Measurements from ENCODE around the gene C12orf54.
"Not testable (repeated sequence)": the region's sequence is repeated elsewhere in the genome, so short reads cannot be mapped to it uniquely, and the experiment has no call there.

Gene C12orf54

GRCh38 chr12:48482198-48482597 lies at the start of gene C12orf54:
Gene C12orf54 (plus strand): TSS chr12:48482498. CDS start chr12:48483297, 799 bp downstream.
- no peak for DNase-seq

GRCh38 chr12:48434016-48434415 lies 48.3 kb upstream of the C12orf54 start:
- not testable (repeated sequence) for DNase-seq

GRCh38 chr12:48441069-48441468 lies 41.2 kb upstream of the C12orf54 start:
- no peak for DNase-seq

- DNase-seq = no peak
Measured at GRCh38 chr12:48442179-48442847, 40.0 kb upstream of the C12orf54 start.

GRCh38 chr12:48445538-48445937 lies 36.8 kb upstream of the C12orf54 start:
- no peak for DNase-seq

- no peak for DNase-seq
Measured at GRCh38 chr12:48446161-48446776, 36.0 kb upstream of the C12orf54 start.

GRCh38 chr12:48447755-48448154 lies 34.5 kb upstream of the C12orf54 start:
- DNase-seq = no peak

- no peak for DNase-seq
Measured at GRCh38 chr12:48451372-48451771, 30.9 kb upstream of the C12orf54 start.

- not testable (repeated sequence) for DNase-seq
Measured at GRCh38 chr12:48452961-48453360, 29.3 kb upstream of the C12orf54 start.

- no peak for DNase-seq
Measured at GRCh38 chr12:48454667-48455066, 27.6 kb upstream of the C12orf54 start.

- DNase-seq = no peak
Measured at GRCh38 chr12:48455116-48455515, 27.2 kb upstream of the C12orf54 start.

GRCh38 chr12:48459259-48459658 lies 23.0 kb upstream of the C12orf54 start:
- DNase-seq = no peak

- not testable (repeated sequence) for DNase-seq
Measured at GRCh38 chr12:48469027-48469426, 13.3 kb upstream of the C12orf54 start.

GRCh38 chr12:48472259-48472658 lies 10.0 kb upstream of the C12orf54 start, which contains the start of gene ANP32D:
Gene ANP32D (plus strand): TSS chr12:48472559. CDS start chr12:48472665, 106 bp downstream.
- DNase-seq = no peak

GRCh38 chr12:48473061-48473460 lies 9.2 kb upstream of the C12orf54 start:
- no peak for DNase-seq

GRCh38 chr12:48474497-48474896 lies 7.8 kb upstream of the C12orf54 start:
- DNase-seq = not testable (repeated sequence)

- no peak for DNase-seq
Measured at GRCh38 chr12:48482930-48483329, 632 bp downstream of the C12orf54 start.

GRCh38 chr12:48486261-48486660 lies 4.0 kb downstream of the C12orf54 start:
- DNase-seq = no peak

- no peak for DNase-seq
Measured at GRCh38 chr12:48486679-48487078, 4.4 kb downstream of the C12orf54 start.

- DNase-seq = no peak
Measured at GRCh38 chr12:48489012-48489411, 6.7 kb downstream of the C12orf54 start.

- DNase-seq = not testable (repeated sequence)
Measured at GRCh38 chr12:48489456-48489855, 7.2 kb downstream of the C12orf54 start.

- not testable (repeated sequence) for DNase-seq
Measured at GRCh38 chr12:48500281-48500680, 18.0 kb downstream of the C12orf54 start.

- not testable (repeated sequence) for DNase-seq
Measured at GRCh38 chr12:48506836-48507235, 24.5 kb downstream of the C12orf54 start.

GRCh38 chr12:48508987-48509386 lies 26.7 kb downstream of the C12orf54 start:
- no peak for DNase-seq

- DNase-seq = no peak
Measured at GRCh38 chr12:48510111-48510510, 27.8 kb downstream of the C12orf54 start.
